Activated CD4-positive, alpha-beta T cell treated with anti-CD3 and anti-CD28 coated beads for 4 hours (primary cell): ENCODE results near the gene FAM98B.
A peak's percentile ranks its signal among the peaks of the same experiment; 100 is the strongest.

Experiments used
- DNase-seq, 2 donors: peaks; one replicate each; pipeline ENCODE4 v3.0.0-alpha.2; 2020

Gene FAM98B

DNA sequence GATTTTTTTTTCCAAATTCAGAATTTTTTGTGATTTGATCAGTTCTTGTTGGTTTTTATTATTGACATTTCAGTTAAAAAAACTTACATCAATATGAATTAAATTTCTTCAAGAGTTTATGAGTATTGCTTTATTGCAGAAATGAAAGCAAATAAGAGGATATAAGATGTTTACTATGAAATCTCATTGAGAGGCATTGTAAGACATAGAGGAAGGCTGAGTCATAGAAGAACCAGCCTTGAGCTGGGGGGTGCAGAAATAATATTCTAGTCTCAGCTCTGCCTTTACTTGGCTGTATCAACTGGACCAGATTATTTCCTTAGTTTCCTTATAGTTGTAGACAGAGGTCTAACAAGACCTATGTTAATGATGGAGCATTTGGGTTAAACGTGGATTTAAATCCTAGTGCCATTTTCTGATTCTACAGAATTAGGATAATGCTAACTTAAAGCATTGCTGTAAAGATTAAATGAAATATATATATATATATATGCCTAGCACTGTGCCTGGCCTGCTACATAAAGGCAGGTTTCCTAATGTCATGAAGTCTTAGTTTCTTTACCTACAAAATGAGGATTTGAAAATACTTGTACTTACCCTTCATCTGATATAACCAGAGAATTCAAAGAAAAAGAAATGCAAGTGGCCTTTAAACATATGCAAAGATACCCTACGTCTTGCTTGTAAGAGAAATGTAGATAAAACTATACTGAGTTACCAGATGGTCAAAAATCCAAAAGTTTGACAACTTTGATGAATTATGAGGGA, 7.3 kb downstream of the FAM98B start:
- DNase-seq, result no peak

DNA sequence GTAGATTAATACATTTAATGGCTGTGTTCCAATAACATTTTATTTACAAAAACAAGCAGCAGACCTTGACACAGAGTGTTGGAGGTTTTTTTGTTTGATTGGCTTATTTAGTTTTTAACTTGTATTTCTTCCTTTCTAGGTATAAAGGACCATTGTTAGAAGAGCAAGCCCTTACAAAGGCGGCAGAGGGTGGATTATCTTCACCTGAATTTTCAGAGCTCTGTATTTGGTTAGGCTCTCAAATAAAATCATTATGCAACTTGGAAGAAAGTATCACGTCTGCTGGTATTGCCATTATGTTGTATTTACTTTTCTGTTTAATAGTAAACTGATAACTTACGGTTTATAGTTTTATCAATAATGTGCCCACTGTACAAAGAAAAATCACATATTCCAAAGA, 10.0 kb downstream of the FAM98B start:
- DNase-seq, result no peak

DNA sequence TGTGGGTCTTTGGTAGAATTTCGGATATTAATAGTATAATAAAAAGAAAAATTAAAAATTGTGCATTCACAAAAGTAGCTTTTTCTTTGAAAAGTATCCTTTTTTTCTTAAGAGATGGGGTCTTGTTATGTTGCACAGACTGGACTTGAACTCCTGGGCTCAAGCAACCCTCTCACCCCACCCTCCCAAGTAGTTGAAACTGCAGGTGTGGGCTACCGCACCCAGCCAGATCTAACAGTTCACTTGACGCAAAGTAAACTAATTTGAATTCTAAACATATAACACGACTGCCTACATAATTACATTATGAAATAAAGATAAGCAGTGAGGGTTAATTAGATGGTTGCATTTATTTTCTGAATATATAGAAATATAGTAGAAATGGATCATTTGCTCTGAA, 10.7 kb downstream of the FAM98B start:
- no peak for DNase-seq

DNA sequence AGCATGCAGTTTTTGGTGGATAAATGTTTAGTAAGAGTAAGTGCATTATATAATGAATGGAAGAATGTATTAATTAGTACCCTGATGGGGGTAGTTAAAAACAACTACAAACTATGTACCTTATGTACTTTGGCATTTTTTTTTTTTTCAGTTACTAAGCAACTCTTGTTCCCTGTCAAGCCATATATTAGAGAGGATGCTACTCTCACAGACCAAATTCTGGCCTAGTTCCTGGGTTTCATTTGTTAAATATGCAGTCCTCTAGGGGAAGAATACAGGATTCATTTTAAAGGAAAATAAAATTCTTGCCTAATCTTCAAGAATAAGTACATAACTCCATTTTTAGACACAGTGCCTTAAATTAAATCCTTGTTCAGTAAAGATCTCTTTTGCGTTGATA, 16.9 kb downstream of the FAM98B start:
- DNase-seq, result no peak

DNA sequence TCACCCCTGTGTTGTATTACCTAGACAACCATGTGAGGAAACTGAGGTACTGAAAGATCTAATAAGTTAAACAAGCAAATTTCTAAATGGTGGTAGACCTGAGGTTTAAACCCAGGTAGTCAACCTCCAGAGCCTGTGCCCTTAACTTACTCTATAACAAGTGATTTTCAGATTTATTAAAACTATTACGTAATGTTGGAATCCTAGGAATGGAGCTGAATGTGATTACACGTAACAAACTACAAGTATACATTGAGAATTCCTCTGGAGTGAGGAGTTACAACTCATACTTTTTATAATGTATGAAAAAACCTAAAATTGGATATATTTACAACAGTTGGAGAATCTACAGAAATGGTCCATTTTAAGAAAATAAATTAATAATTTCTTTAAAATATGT, 18.0 kb downstream of the FAM98B start:
- DNase-seq, result no peak

DNA sequence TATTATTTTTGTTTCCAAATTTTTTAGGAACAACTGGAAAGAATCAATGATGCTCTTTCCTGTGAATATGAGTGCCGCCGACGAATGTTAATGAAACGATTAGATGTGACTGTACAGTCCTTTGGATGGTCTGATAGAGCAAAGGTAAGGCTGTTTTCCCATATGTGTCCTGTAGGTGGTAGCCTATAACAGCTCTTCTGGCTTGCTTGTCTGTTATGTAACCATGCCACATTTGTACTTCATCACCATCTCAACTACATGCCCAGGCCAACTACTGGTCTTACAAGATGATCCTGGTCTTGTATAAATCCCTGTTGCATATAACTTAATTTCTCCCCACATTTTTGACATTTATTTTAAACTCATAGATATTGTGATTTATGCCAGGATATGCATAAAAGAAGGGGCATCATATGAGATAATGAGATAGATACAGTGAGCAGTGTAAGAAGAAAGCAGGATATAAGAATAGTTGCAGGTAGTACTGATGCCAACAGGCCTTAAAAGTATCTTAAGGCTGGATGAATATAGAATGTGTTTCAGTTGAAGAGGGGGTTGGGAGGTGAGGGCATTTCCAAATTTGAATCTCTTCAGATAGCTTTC, 20.3 kb downstream of the FAM98B start:
- DNase-seq, result peak; percentile 29 to 51

DNA sequence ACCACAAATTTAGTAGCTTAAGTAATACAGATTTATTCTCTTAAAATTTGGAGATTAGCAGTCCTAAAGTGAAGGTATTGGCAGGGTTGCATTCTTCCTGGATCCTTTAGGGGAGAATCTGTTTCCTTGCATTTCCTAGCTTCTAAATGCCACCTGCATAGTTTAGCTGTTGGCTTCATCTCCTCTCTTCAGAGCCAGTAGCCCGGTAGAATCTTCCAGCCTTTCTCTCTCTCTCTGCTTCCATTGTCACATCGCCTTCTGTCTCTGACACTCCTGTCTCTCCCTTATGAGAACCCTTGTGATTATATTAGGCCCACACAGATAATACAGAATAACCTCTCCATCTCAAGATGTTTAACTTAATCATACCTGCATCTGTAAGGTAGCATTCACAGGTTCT, 21.4 kb downstream of the FAM98B start:
- no peak for DNase-seq

DNA sequence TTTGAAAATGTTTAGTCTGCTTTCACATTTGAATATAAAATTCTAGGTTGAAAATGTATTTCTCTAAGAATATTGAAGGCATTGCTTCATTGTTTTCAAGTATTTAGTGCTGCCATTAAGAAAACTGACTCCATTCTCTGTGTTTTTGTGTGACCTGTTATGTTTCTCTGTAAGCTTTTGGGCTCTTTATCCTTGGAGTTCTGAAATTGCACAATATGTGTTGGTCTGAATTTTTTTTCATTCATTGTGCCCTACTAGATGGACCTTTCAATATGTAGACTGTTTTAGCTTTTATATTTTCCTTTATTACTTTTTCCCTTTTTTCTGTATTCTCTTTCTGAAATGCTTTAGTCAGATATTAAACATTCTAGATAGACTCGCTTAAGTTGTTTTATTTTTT, 22.2 kb downstream of the FAM98B start:
- no peak for DNase-seq

DNA sequence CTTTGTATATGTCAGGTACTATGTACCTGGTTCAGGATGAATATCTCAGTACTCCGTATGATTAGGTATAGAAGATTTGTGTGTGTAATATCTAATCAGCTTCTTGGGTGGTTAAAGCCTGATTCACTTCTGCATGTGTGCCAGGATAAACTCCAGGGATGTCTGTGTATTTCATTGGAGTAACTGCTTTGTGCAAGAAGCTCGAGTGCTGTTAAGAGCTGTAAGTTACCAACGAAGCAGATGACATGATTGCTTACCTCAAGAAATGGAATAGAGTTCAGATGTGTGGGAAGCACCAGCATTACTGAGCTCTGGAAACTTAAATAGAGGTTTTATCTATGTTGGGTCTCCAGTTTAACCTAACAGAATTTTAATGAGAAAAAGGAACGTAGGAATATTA, 23.7 kb downstream of the FAM98B start:
- DNase-seq, result no peak

DNA sequence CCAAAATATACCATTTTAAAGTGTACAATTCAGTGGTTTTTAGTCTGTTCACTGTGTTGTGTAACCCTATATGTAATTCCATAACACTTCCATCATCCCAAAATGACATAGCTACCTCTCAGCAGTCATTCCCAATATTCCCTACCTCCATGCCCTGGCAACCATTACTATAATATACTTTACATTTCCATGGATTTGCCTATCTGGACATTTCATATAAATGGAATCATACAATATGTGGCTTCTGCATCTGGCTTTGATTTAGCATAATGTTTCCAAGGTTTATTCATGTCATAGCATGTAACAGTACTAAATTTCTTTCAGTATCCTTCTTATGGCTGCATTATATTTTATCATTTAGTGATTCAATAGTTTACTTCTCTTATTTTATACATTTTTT, 25.3 kb downstream of the FAM98B start:
- DNase-seq, result no peak

DNA sequence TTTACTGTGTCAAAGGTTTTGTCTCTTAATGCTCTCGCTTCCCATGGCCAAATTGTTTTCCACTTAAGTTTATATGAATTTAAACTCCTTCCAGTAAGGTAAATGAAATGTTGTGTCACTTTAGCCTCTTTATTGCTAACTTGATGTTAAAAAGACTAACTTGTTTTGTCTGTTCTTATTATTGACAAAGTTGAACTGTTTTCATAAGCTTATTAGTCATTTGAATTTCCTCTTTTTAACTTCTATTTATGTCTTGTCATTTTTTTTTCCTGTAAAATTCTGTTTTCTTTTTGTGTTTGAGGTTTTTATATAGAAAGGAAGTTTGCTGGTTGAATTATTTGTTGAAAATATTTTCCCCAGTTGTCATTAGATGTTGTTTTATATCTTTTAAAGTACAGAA, 25.8 kb downstream of the FAM98B start:
- no peak for DNase-seq

DNA sequence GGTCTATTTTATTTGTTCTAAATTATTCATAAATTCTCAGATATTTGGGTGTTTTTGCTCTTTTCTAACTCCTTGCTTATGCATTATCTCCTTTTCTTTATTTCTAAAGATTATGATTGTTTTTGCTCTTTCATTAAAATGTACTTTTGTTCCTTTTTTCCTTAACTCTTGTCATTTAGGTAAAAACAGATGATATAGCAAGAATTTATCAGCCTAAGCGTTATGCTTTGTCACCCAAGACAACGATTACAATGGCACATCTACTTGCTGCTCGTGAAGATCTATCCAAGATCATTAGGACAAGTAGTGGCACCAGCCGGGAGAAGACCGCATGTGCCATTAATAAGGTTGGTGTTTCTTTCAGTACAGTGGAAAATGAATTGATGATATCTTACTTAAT, 27.2 kb downstream of the FAM98B start:
- no peak for DNase-seq

DNA sequence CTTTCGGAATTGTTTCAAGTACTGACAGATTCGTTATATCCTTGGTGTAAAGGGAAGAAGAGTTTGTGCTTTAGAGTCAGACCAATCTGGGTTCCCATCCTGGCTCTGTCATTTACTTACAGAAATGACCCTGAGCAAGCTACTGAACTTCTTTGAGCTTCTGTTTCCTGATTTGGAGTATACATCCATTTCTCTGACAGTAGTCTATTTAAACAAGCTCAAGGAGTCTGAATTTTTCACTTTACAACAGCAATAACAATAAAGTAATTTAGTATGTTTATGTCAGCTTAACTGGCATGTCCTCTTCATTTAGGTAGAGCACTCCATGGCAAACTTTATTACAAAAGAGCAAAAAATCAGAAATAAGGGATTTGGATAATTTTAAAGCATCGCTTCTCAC, 27.8 kb downstream of the FAM98B start:
- DNase-seq, result no peak

DNA sequence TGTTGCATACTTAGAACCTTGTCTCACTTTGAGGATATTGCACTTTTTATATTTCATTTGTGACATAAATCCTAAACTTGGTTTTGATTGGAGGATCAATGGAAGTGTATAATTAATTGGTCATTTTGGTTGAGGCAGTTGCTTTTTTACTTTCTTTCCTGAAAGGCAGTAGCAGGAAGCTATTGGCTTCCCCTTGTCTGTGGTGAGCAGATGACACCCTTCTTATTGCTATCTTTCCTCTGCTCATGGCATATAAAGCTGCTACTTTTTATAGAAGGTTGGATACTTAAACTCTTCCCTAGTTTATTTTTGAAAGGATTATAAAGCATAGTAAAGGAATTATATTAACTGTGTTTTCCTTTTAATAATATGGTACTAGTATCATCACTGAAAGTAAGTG, 28.6 kb downstream of the FAM98B start:
- DNase-seq, result no peak

DNA sequence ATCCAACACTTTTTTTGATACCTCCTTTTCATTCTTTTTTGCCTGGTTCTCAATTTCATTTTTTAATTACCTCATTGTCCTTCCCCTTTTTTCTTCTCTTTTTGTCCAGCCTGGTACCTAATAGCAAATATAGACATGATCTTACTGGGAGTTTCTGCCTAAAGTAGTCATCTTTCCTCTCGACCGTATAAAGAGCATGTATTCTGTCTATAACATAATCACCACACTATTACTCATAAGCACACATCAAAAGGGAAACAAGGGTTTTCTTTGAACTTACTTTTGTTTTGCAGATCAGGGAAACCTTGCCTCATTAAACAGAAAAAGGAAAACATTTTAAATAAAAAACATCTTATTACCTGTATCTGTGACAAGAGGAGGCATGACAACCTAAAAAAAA, 33.0 kb downstream of the FAM98B start:
- DNase-seq, result no peak

DNA sequence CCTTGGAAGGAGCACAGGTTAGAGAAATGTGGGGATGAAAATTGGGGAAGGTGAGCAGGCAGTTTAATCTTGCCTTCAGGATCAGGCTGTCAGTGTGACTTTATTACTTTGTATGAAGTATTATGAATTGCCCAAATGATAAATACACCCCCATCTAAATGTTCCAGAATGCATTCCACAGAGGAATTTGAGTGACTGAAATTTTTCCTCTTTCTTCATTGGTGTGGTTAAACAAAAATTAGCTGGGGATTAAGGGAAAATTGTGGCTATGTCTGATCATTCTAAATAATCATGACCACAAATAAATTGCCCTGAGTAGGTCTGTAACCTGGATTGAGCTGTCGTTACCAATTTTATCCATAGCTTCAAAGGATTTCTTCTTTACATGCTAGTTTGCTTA, 33.5 kb downstream of the FAM98B start:
- no peak for DNase-seq

DNA sequence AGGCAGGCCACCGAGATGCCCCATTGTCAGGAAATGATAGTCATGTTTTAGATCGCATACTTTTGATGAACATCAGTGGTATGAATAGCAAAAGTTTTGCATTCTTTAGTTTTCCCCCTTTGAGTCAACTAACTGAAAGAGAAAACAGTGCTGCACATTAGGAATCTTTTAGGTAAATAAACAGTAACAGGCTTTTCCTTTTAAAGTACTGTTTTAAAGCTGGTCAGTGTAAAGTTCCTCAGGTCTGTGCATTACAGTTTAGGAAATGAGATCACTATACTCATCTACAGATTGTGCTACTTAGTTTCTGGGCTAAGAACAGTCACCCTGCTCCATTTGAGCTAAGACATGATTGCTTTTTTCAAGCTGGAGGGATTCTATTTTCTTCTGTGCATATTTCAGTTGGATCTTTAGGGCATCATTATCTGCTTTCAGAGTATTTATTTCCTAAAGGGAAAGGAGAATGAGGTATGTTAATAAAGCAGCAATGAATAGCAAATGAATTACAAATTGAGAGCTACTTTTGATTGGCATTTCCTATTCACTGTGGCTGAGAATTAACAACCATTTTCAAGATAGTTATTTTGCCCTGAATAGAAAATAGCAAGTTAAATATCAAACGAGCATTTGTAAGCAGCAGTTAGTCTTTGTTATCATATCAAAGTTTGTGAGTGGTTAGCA, 36.5 kb downstream of the FAM98B start:
- no peak for DNase-seq

DNA sequence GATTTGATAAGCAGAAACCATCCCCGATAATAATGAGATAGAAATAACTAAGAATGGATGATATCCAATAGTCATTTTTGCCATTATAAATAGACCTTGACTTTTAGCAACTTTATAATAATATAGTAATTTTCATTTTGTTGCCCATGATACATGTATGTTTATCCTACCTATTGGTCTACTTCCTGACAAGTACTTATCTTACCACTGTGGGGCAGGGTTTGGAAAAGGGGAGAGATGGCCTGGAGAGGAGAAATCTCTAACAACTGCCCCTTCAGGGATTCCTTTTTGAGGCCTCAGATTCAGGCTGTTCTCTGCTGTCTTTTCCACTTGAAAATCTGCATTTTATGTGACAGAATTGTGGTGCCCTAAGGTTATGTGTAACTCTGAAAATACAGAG, 42.2 kb downstream of the FAM98B start:
- DNase-seq, result no peak

DNA sequence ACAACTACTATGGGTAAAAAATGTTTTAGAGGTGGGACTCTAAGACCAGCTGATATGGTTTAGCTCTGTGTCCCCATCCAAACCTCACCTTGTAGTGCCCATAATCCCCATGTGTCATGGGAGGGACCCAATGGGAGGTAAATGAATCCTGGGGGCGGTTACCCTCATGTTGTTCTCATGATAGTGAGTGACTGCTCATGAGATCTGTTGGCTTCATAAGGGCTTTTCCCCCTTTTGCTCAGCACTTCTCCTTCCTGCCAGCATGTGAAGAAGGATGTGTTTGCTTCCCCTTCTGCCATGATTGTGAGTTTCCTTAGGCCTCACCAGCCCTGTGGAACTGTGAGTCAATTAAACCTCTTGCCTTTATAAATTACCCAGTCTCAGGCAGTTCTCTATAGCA, 45.7 kb downstream of the FAM98B start:
- DNase-seq, result no peak

DNA sequence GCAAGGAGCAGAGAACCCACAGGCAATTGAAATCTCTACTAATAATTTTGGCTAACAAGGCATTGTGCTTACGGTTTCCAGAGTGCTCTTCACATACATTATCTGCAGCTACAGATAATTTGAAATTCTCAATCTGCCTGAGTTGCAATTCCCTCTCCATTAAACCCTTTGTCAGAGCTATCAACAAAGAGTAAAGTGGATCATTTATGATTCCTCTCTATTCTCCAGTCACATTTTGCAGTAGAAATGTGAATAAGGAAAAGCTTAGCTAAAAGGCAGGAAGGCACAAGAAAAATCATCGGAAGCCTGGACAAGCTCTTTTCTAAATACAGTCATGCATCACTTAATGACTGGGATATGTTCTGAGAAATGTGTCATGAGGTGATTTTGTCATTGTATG, 49.6 kb downstream of the FAM98B start:
- no peak for DNase-seq

DNA sequence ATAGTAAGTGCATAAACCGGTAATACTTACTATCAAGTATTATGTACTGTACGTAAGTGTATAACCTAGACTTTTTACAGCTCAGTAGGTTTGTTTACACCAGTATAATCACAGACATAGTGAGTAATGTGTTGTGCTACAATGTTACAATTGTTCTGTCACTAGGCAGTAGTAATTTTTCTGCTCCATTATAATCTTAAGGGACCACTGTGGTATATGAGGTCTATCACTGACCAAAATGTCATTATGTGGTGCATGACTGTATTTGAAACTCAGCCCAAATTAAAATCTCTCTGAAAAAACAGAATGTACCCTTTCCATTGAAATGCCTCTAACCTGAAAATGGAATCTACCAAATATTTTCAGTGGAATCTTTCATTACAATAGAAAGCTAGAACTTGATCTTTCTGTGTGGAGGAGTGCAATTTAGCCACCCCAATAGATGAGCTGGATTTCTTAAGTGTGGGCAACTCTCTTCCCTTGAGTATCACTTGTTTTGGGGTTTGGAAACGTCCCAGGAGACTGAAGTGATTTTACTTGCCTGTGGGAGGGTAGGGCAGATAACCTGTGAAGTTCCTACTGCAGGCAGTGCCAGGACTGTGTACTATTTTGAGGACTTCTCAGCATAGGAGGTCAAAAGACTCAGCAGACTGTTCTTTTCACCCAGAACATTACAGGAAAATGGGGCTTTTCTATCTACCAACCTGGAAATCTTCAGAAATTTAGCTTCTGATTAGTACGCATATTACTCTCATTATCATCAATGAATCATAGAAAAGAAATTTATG, 50.9 kb downstream of the FAM98B start:
- no peak for DNase-seq

DNA sequence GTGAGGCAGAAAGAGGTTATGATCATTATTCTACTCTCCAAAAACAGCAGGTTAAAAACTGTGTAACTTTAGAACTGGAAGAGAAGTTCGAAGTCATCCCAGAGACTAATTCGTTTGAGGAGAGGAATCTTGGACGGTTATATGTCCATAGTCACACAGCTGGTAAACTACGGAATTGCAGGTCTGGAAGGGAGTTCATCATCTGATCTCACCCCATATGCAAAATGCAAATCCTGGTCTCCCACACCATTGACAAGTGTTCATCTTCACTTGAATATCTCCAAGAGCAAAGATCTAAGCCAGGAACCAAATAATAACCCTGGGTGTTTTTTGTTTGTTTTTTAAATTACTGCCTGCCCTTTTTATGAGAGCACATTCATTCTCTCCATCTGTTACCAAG, 53.1 kb downstream of the FAM98B start:
- no peak for DNase-seq

DNA sequence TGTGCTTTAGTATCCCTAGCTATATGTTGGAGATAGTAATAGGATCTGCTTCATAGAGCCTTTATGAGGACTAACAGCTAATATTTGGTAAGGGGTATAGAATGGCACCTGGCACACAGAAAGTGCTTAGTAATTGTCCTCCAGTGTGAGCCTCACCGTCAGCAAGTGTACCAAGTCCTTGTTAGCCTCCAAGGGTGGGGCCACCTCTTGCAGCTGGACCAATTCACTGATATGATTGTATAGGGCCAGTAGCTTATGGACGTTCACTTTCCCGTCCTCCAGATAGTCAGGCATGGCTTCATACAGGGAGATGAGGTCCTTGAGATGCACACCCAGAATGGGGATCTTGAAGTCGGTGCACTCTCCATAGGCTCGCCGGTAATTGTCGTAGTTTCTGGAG, 53.6 kb downstream of the FAM98B start:
- no peak for DNase-seq

DNA sequence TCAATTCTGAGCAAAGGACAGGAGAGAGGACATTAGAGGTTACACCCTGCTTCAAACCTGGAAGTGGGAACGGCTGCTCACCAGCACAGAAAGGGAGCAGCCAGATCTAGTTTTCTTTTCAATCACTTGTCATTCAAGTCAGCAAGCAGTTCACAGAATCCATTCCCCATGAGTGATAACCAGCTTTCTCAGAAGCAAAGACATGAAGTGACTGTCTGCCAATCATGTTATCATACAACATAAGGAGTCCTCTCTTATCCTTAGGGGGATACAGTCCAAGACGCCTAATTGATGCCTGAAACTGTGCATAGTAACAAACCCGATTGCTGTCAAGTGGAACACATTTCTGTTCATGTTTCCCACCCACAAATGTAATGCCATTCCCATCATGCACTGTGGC, 54.7 kb downstream of the FAM98B start:
- DNase-seq, result no peak
